Peyer's patch (tissue), 4 donors: ENCODE results near the gene MILR1. TPM values are rescaled to one million over a fixed set of nuclear protein-coding genes. Genes with fewer than 3 reads are reported as not detected.
A peak's percentile ranks its signal among the peaks of the same experiment; 100 is the strongest.

ENCODE experiments used
- DNase-seq, 3 donors: peaks; one replicate each; pipeline ENCODE4 v3.0.0-alpha.2; 2017 to 2019
- H3K27ac ChIP-seq, 4 donors: fragments of 200-600 bp; sonication (generic); one replicate each; pipeline ENCODE4 v1.5.1; 2016 to 2019
- H3K27me3 ChIP-seq, 2 donors: fragments of 200-600 bp; sonication (generic); one replicate each; pipeline ENCODE4 v1.5.1; 2019
- H3K36me3 ChIP-seq, 3 donors: fragments of 200-600 bp; sonication (generic); one replicate each; pipeline ENCODE4 v1.5.1; 2016 to 2019
- H3K4me1 ChIP-seq, 4 donors: fragments of 200-600 bp; sonication (generic); one replicate each; pipeline ENCODE4 v1.5.1; 2016 to 2019
- H3K4me3 ChIP-seq, 4 donors: fragments of 200-600 bp; sonication (generic); 1 replicate in 3 of 4; 2 replicates in 1 of 4; pipeline ENCODE4 v1.5.1; 2016 to 2019; ENCODE audit warnings: mild to moderate bottlenecking in 1 of 4
- H3K9me3 ChIP-seq, 4 donors: fragments of 200-600 bp; sonication (generic); one replicate each; pipeline ENCODE4 v1.5.1; 2016 to 2019; ENCODE audit warnings: mild to moderate bottlenecking in 1 of 4
- POLR2A ChIP-seq, 2 donors: fragments of 450-650 bp; IDR thresholded peaks; one replicate each; pipeline ENCODE4 v1.5.1; 2017; ENCODE audit warnings: antibody characterized with exemption in 2 of 2, mild to moderate bottlenecking in 2 of 2, moderate library complexity in 2 of 2
- total RNA-seq, 4 donors: library from RNA; depleted of rRNA; stranded (reverse); fragments of >200 nt; gene quantifications; one replicate each; pipeline ENCODE4 v1.1.0, GENCODE V29; 2016
- TF ChIP-seq, protein P1 (sequence below), 6 experiments: fragments of 450-650 bp in 4 of 6; fragments of 200-600 bp in 2 of 6; sonication (generic) in 1 of 6; IDR thresholded peaks; one replicate each; pipeline ENCODE4 v1.5.1; 2017 to 2019; ENCODE audit warnings: antibody characterized with exemption in 6 of 6, mild to moderate bottlenecking in 3 of 6, moderate library complexity in 1 of 6

MILR1 gene
- total RNA-seq, 4 donors from 2014 or later, result 3.3 to 10.7 (median 5.6) TPM; not detected in 1

- TF ChIP-seq, protein P1, sequence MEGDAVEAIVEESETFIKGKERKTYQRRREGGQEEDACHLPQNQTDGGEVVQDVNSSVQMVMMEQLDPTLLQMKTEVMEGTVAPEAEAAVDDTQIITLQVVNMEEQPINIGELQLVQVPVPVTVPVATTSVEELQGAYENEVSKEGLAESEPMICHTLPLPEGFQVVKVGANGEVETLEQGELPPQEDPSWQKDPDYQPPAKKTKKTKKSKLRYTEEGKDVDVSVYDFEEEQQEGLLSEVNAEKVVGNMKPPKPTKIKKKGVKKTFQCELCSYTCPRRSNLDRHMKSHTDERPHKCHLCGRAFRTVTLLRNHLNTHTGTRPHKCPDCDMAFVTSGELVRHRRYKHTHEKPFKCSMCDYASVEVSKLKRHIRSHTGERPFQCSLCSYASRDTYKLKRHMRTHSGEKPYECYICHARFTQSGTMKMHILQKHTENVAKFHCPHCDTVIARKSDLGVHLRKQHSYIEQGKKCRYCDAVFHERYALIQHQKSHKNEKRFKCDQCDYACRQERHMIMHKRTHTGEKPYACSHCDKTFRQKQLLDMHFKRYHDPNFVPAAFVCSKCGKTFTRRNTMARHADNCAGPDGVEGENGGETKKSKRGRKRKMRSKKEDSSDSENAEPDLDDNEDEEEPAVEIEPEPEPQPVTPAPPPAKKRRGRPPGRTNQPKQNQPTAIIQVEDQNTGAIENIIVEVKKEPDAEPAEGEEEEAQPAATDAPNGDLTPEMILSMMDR (IDR thresholded peaks at IDR 0.05), result no peak
- no peak for TF ChIP-seq POLR2A (IDR thresholded peaks at IDR 0.05)
- DNase-seq, result peak in 1 of 3 donors; percentile 28
- no peak overlapping the region for H3K4me3 ChIP-seq
- no peaks in the 10 kb centered on the region for H3K36me3 ChIP-seq
- no peaks in the 10 kb centered on the region for H3K27me3 ChIP-seq
- no peak overlapping the region for H3K27ac ChIP-seq
- H3K9me3 ChIP-seq, result no peaks in the 10 kb centered on the region
- peaks cover 0 to 5% (median 0%) of the 10 kb centered on the region in 4 donors for H3K4me1 ChIP-seq
Measured at GRCh38 chr17:64402469-64402868, 46.4 kb upstream of the MILR1 start.

- DNase-seq, result peak in 1 of 3 donors; percentile 44
- Histone ChIP-seq H3K4me1 (peaks cover 0 to 5% (median 0%) of the 10 kb centered on the region in 4 donors), H3K4me3 (no peak overlapping the region), H3K27ac (peak overlapping the region in 1 of 4 donors; percentile 40), H3K36me3 (no peaks in the 10 kb centered on the region), H3K9me3 (no peaks in the 10 kb centered on the region), H3K27me3 (no peaks in the 10 kb centered on the region)
- TF ChIP-seq, protein P1 (IDR thresholded peaks at IDR 0.05), result no peak
- TF ChIP-seq POLR2A (IDR thresholded peaks at IDR 0.05), result no peak
Measured at GRCh38 chr17:64403881-64404460, 44.9 kb upstream of the MILR1 start.

DNA sequence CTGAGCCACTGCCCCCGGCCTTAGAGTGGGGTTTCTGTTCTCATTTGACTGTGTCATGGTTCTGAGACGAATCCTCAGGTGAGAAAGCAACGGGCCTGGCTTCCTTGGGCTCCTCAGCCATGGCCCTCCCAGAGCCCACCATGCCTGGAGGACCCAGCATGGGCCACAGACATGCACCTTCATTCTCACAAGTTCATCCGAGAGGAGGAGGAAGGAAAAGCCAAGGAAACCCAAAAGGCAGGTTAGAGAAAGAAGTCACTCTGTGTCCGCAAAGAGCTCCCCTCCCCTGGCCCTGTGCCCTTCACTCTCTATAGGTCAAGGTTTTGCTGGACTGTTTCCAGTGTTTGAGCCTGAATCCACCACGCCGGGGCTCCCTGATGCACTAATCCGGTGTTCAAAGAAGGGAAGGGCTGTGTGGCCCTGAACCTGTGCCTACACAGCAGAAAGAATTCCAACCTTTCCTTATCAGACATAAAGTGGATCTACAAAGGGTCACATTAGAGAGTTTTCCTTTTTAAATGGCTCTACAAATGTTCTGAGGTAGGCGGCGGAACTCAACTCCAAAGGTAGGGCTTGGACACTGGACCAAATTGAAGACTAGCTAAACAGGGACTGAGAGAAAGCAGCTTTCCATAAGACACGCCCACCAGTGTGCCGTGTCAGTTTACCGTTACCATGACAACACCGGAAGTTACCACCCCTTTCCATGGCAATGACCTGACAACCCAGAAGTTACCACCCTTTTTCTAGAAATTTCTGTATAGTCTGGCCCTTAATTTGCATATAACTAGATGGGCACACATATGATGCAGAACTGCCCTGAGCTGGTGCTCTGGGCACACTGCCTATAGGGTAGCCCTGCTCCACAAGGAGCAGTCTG lies 42.4 kb upstream of the MILR1 start:
- no peaks in the 10 kb centered on the region for H3K27me3 ChIP-seq
- H3K4me3 ChIP-seq, result no peak overlapping the region
- H3K27ac ChIP-seq, result no peak overlapping the region
- TF ChIP-seq, protein P1 (IDR thresholded peaks at IDR 0.05), result no peak
- no peak for TF ChIP-seq POLR2A (IDR thresholded peaks at IDR 0.05)
- H3K36me3 ChIP-seq, result no peaks in the 10 kb centered on the region
- peak in 1 of 3 donors; percentile 47 for DNase-seq
- H3K9me3 ChIP-seq, result no peaks in the 10 kb centered on the region
- peaks cover 0 to 4% (median 2%) of the 10 kb centered on the region in 4 donors for H3K4me1 ChIP-seq

DNA sequence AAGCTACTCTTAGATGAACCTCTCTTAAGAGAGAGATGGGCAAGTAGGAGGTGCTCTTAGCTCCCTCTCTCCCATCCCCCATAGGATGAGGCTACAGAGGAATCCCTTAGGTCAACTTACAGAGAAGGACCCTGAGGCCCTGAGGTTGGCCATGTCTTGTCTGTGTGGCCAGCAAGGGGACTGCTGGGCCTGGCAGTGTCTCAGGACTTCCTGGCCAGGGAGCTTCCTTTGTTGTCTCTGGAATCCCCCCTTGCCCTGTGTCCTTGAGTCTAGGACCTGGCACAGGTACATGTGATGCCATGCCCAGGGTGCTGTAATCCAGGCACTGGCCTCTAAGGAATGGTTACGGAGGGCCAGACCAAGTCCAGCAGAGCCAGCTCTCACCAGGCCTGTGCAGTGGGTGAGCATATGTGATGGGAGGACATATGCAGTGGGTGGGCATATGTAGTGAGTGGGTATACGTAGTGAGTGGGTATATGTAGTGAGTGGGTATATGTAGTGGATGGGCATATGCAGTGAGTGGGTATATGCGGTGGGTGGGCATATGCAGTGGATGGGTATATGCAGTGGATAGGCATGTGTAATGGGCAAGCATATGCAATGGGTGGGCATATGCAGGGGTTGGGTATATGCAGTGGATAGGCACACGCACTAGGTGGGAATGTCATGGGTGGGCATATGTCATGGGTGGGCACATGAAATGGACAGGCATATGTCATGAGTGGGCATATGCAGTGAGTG lies 38.0 kb upstream of the MILR1 start:
- Histone ChIP-seq H3K36me3 (no peaks in the 10 kb centered on the region), H3K4me3 (no peak overlapping the region), H3K4me1 (peaks cover 0 to 9% (median 3%) of the 10 kb centered on the region in 4 donors), H3K27me3 (no peaks in the 10 kb centered on the region), H3K27ac (peak overlapping the region in 2 of 4 donors; percentile 19 to 78), H3K9me3 (no peaks in the 10 kb centered on the region)
- no peak for TF ChIP-seq POLR2A (IDR thresholded peaks at IDR 0.05)
- TF ChIP-seq, protein P1 (IDR thresholded peaks at IDR 0.05), result no peak
- DNase-seq, result no peak

- peak in 2 of 3 donors; percentile 73 to 75 for DNase-seq
- H3K27ac ChIP-seq, result peak overlapping the region; percentile 3 to 78 (median 34)
Measured at GRCh38 chr17:64411999-64412771, 36.7 kb upstream of the MILR1 start.

More at GRCh38 chr17:64411999-64412771, 36.7 kb upstream of the MILR1 start:
- TF ChIP-seq, protein P1 (IDR thresholded peaks at IDR 0.05), result no peak
- no peak for TF ChIP-seq POLR2A (IDR thresholded peaks at IDR 0.05)
- no peaks in the 10 kb centered on the region for H3K9me3 ChIP-seq
- H3K4me1 ChIP-seq, result peaks cover 0 to 9% (median 3%) of the 10 kb centered on the region in 4 donors
- H3K36me3 ChIP-seq, result no peaks in the 10 kb centered on the region
- no peaks in the 10 kb centered on the region for H3K27me3 ChIP-seq
- H3K4me3 ChIP-seq, result peak overlapping the region in 3 of 4 donors; percentile 4 to 29 (median 7)
